ENCODE measurements around the gene ARHGAP26. TPM values are rescaled to one million over a fixed set of nuclear protein-coding genes. Genes with fewer than 3 reads are reported as not detected.
"Not testable (repeated sequence)": the region's sequence is repeated elsewhere in the genome, so short reads cannot be mapped to it uniquely, and the experiment has no call there.

ARHGAP26 gene
- total RNA-seq, 1 experiment from 2014 or later: 19.6 TPM

- no peak for DNase-seq (ENCODE audit: low spot score)
These were observed 430.7 kb downstream of the ARHGAP26 start for GRCh38 chr5:143200781-143201398.

- DNase-seq (ENCODE audit: low spot score): no peak
These were observed 431.4 kb downstream of the ARHGAP26 start for GRCh38 chr5:143201589-143201988.

- DNase-seq (ENCODE audit: low spot score): not testable (repeated sequence)
These were observed 433.3 kb downstream of the ARHGAP26 start for GRCh38 chr5:143203301-143203956.

- no peak for DNase-seq (ENCODE audit: low spot score)
These were observed 434.5 kb downstream of the ARHGAP26 start for GRCh38 chr5:143204474-143205246.

- no peak for DNase-seq (ENCODE audit: low spot score)
These were observed 435.2 kb downstream of the ARHGAP26 start for GRCh38 chr5:143205386-143205785.

- no peak for DNase-seq (ENCODE audit: low spot score)
These were observed 435.7 kb downstream of the ARHGAP26 start for GRCh38 chr5:143205883-143206195.

- no peak for DNase-seq (ENCODE audit: low spot score)
These were observed 436.2 kb downstream of the ARHGAP26 start for GRCh38 chr5:143206196-143207053.

GRCh38 chr5:143207058-143207457, 436.9 kb downstream of the ARHGAP26 start:
- DNase-seq (ENCODE audit: low spot score): no peak

GRCh38 chr5:143207563-143208364, 437.6 kb downstream of the ARHGAP26 start:
- no peak for DNase-seq (ENCODE audit: low spot score)

- DNase-seq (ENCODE audit: low spot score): no peak
These were observed 438.1 kb downstream of the ARHGAP26 start for GRCh38 chr5:143208365-143208641.

- no peak for DNase-seq (ENCODE audit: low spot score)
These were observed 438.8 kb downstream of the ARHGAP26 start for GRCh38 chr5:143208781-143209510.

GRCh38 chr5:143209881-143210395, 439.8 kb downstream of the ARHGAP26 start:
- DNase-seq (ENCODE audit: low spot score): no peak

- no peak for DNase-seq (ENCODE audit: low spot score)
These were observed 440.4 kb downstream of the ARHGAP26 start for GRCh38 chr5:143210576-143210975.

- no peak for DNase-seq (ENCODE audit: low spot score)
These were observed 442.1 kb downstream of the ARHGAP26 start for GRCh38 chr5:143212261-143212660.

GRCh38 chr5:143213231-143213850, 443.2 kb downstream of the ARHGAP26 start:
- no peak for DNase-seq (ENCODE audit: low spot score)

GRCh38 chr5:143213851-143214363, 443.7 kb downstream of the ARHGAP26 start:
- DNase-seq (ENCODE audit: low spot score): no peak

- DNase-seq (ENCODE audit: low spot score): no peak
These were observed 444.3 kb downstream of the ARHGAP26 start for GRCh38 chr5:143214458-143214857.

GRCh38 chr5:143214890-143215289, 444.7 kb downstream of the ARHGAP26 start:
- no peak for DNase-seq (ENCODE audit: low spot score)

GRCh38 chr5:143215690-143216089, 445.5 kb downstream of the ARHGAP26 start:
- no peak for DNase-seq (ENCODE audit: low spot score)

GRCh38 chr5:143216211-143216610, 446.0 kb downstream of the ARHGAP26 start:
- no peak for DNase-seq (ENCODE audit: low spot score)
